Medulla oblongata (tissue), 1 donor: ENCODE results near the gene SLC6A14.

ENCODE experiments used
- DNase-seq: peaks from one replicate; pipeline ENCODE4 v3.0.0-alpha.2; 2015; ENCODE audit errors: extremely low spot score

Gene SLC6A14, protein sequence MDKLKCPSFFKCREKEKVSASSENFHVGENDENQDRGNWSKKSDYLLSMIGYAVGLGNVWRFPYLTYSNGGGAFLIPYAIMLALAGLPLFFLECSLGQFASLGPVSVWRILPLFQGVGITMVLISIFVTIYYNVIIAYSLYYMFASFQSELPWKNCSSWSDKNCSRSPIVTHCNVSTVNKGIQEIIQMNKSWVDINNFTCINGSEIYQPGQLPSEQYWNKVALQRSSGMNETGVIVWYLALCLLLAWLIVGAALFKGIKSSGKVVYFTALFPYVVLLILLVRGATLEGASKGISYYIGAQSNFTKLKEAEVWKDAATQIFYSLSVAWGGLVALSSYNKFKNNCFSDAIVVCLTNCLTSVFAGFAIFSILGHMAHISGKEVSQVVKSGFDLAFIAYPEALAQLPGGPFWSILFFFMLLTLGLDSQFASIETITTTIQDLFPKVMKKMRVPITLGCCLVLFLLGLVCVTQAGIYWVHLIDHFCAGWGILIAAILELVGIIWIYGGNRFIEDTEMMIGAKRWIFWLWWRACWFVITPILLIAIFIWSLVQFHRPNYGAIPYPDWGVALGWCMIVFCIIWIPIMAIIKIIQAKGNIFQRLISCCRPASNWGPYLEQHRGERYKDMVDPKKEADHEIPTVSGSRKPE

DNA sequence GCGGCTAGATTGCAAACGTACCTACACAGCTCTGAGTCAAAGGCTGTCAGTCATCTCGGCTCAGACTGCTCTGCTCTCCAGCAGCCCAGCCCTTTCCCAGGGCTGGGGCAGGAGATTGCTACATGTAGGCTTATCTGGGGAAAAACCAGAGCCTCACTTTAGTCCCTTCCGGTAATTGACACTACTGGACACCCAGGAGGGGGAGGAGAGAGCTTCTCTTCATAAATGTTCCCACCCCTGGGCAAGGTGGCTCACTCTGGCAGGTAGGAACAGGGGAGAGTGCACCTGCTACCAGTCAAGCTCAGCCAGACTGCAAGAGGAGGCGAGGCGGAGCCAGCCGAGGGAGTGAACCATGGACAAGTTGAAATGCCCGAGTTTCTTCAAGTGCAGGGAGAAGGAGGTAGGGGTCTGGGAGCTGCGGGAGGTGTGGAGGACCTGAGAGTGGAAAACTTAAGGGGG is at the start of gene SLC6A14:
Gene SLC6A14, plus strand, starts transcription at position 249 of the 459 bp plus-strand sequence. Its CDS starts 104 bp downstream, at position 353.
- DNase-seq: no peak

GRCh38 chrX:116395752-116396151 is 40.7 kb upstream of the SLC6A14 start:
- DNase-seq: no peak

- DNase-seq: no peak
Observed at GRCh38 chrX:116399681-116400080, 36.7 kb upstream of the SLC6A14 start.

GRCh38 chrX:116409219-116409618 is 27.2 kb upstream of the SLC6A14 start:
- DNase-seq: no peak

DNA sequence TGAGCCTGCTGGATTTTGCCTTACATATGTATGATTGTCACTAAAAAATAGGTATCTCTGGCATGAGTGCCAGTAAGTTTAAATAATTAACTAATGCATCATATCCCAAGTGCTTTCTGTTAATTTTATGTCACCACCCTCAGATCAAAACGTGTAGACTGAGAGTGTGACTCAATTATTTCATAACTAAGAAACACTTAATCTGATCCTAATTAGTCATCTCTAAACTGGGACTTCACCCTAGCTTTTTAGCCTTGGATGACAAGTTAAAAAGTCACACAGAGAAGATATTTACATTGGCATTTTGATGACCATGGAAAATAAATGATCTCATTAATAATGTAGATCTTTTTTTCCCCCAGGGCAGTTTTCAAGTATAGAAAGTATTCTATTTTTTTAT is 23.1 kb upstream of the SLC6A14 start:
- DNase-seq: no peak

GRCh38 chrX:116417214-116417613 is 19.2 kb upstream of the SLC6A14 start:
- no peak for DNase-seq

DNA sequence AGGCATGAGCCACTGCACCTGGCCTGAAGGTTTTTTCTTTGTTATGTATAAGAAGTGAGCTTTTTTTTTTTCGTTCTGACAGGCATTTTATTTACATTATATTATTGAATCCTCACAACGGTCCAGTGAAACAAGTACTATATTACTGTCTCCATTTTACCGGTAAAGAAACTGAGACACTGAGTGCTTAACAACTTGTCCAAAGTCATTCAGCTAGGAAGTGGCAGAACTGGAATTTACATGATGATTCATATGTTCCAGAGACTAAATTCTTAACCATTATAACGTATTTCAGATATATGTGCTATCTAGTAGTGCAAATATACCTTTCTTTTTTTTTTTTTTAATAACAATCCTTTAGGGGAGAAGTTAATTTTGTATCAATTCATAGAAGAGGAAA is 18.4 kb upstream of the SLC6A14 start:
- no peak for DNase-seq

GRCh38 chrX:116427978-116428377 is 8.4 kb upstream of the SLC6A14 start:
- no peak for DNase-seq

GRCh38 chrX:116435597-116435996 is 809 bp upstream of the SLC6A14 start:
- no peak for DNase-seq

DNA sequence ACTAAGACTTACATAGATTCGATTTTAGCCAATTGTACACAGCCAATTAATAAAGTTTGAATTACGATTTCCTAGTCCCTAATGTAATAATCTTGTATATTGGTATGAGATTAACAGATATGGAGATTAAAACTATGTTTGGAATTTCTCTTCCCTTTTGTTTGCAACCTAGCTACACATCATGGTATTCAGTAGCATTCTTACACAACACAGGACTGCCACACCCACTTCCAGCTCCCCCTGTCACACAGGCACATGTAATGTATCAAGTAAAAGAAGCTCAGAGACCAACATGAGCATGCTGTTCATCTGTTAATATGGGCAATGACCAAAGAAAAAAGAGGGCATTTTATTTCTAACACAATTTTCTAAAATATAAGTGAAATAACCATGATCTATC is 12.8 kb downstream of the SLC6A14 start:
- no peak for DNase-seq

- DNase-seq: no peak
Observed at GRCh38 chrX:116462822-116463221, 26.4 kb downstream of the SLC6A14 start, which contains the start of gene CT83. CT83 (minus strand) TSS chrX:116462976; CDS start chrX:116462856, 120 bp downstream.

GRCh38 chrX:116480059-116480458 is 43.7 kb downstream of the SLC6A14 start:
- no peak for DNase-seq

GRCh38 chrX:116490104-116490503 is 53.7 kb downstream of the SLC6A14 start:
- peak; percentile 1 for DNase-seq

DNA sequence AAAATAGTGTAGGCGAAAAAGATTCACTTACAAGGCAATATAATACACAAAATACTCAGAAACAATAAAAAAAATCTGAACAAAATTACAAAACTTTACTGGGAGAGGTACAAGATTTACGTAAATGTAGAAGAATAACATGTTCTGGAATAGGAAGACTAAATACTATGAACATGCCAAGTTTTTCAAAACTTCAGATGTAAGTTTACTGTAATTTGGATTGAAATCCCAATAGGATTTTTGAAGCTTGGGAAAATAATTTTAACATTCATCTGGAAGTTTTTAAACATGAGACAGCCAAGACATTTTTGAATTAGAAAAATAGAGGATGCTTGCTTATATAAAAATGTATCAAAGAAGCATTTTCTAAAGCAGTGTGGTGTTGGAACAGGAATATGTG is 56.9 kb downstream of the SLC6A14 start:
- DNase-seq: no peak

- DNase-seq: no peak
Observed at GRCh38 chrX:116499780-116500179, 63.4 kb downstream of the SLC6A14 start.
